HepG2 (cell line): ENCODE results near the gene FAM83F. TPM values are rescaled to one million over a fixed set of nuclear protein-coding genes. Genes with fewer than 3 reads are reported as not detected.

Experiments
- ATAC-seq: fragments of 200-7000 bp; cut with Tn5 transposase; 3 replicates; pipeline ENCODE4 v1.9.1; 2020; ENCODE audit warnings: mild to moderate bottlenecking, moderate library complexity
- BruUV-seq: library from RNA; stranded (reverse); fragments of 400-500 nt; replicated peaks from 2 replicates; lab custom pipeline; 2021; lab: Mats Ljungman, UMichigan
- CTCF ChIA-PET: fragments of 300-600 bp; formaldehyde crosslinking; extraction: SDS; loops from one replicate; lab custom pipeline; 2021; ENCODE audit warnings: low total read pairs, inconsistent platforms, low intra/inter-chr PET ratio; lab: Yijun Ruan, JAX
- POLR2A ChIA-PET: fragments of 350-600 bp; sonication (Branson Sonifier 250); formaldehyde crosslinking; loops from one replicate; lab custom pipeline; 2020; ENCODE audit warnings: antibody characterized with exemption, inconsistent platforms; lab: Yijun Ruan, JAX
- DNase-seq: peaks from one replicate; pipeline ENCODE4 v3.0.0-alpha.2; 2015; ENCODE audit warnings: low spot score
- FAIRE-seq: peaks from 3 replicates; lab custom pipeline; 2011; peaks lifted over from hg19 to GRCh38; lab: Jason Lieb, UNC
- H2AFZ ChIP-seq: one replicate; pipeline ENCODE4 v1.6.1; 2011; ENCODE audit warnings: low read length, inconsistent platforms
- H3K27ac ChIP-seq: fragments of 300-600 bp; 3 replicates; pipeline ENCODE4 v1.8.0; 2011; ENCODE audit warnings: mixed run types, mild to moderate bottlenecking, mixed read lengths, low read length, inconsistent platforms; ENCODE audit not compliant: insufficient read depth; ENCODE audit errors: extremely low read length
- H3K27me3 ChIP-seq, 2 experiments: fragments of 200-600 bp in 1 of 2; 2 replicates in 1 of 2; 3 replicates in 1 of 2; pipeline versions ENCODE4 v1.6.0 to v1.8.0; 2011; ENCODE audit warnings: low read length in 2 of 2, mild to moderate bottlenecking in 2 of 2, moderate library complexity in 2 of 2, inconsistent platforms in 1 of 2; ENCODE audit not compliant: insufficient read depth in 2 of 2, control insufficient read depth in 1 of 2
- H3K36me3 ChIP-seq, 2 experiments: fragments of 200-600 bp in 1 of 2; replicated peaks in 1 of 2; 2 replicates in 1 of 2; 3 replicates in 1 of 2; pipeline versions ENCODE4 v1.5.1 to v1.8.0; 2011; ENCODE audit warnings: low read length in 2 of 2, inconsistent platforms in 1 of 2; ENCODE audit not compliant: insufficient read depth in 2 of 2, control insufficient read depth in 1 of 2
- H3K4me1 ChIP-seq: 2 replicates; pipeline ENCODE4 v1.5.1; 2012; ENCODE audit warnings: low read length, inconsistent platforms; ENCODE audit not compliant: insufficient read depth
- H3K4me2 ChIP-seq: 2 replicates; pipeline ENCODE4 v1.6.0; 2011; ENCODE audit warnings: low read depth, low read length, inconsistent platforms
- H3K4me3 ChIP-seq, 3 experiments: fragments of 200-600 bp in 1 of 3; sonication (generic), shearing (Covaris generic) in 1 of 3; replicated peaks in 1 of 3; 2 replicates each; pipeline ENCODE4 v1.5.1; 2011 to 2016; ENCODE audit warnings: low read length in 3 of 3, inconsistent platforms in 2 of 3, low read depth in 2 of 3, mild to moderate bottlenecking in 2 of 3, control low read depth in 1 of 3, mixed read lengths in 1 of 3; ENCODE audit not compliant: insufficient read depth in 1 of 3
- H3K79me2 ChIP-seq: one replicate; pipeline ENCODE4 v1.6.1; 2011; ENCODE audit warnings: low read length, inconsistent platforms; ENCODE audit not compliant: insufficient read depth
- H3K9ac ChIP-seq: 2 replicates; pipeline ENCODE4 v1.6.0; 2011; ENCODE audit warnings: mild to moderate bottlenecking, low read depth, low read length, inconsistent platforms; ENCODE audit not compliant: insufficient read depth
- H3K9me3 ChIP-seq: 2 replicates; pipeline ENCODE4 v1.5.1; 2012; ENCODE audit warnings: mild to moderate bottlenecking, low read length
- H4K20me1 ChIP-seq: 2 replicates; pipeline ENCODE4 v1.6.0; 2011; ENCODE audit warnings: inconsistent platforms, mild to moderate bottlenecking, low read length, moderate library complexity; ENCODE audit not compliant: insufficient read depth
- AGO1 ChIP-seq: fragments of 200-400 bp; formaldehyde crosslinking; IDR thresholded peaks from 2 replicates; pipeline ENCODE4 v1.6.1; 2017; ENCODE audit warnings: mild to moderate bottlenecking, low read depth, low read length, moderate library complexity; ENCODE audit not compliant: poor library complexity, severe bottlenecking
- FOXK1 ChIP-seq: sonication (generic); formaldehyde crosslinking; IDR thresholded peaks from 2 replicates; pipeline ENCODE4 v1.4.0; 2020; ENCODE audit warnings: low read depth, missing genetic modification reagents, borderline replicate concordance
- RFX5 ChIP-seq: IDR thresholded peaks from 2 replicates; pipeline ENCODE4 v1.6.1; 2011; ENCODE audit warnings: low read depth, low read length, improper control_type of control experiment
- SATB2 ChIP-seq: sonication (generic); formaldehyde crosslinking; IDR thresholded peaks from 2 replicates; pipeline ENCODE4 v1.5.0; 2020; ENCODE audit warnings: missing genetic modification reagents
- ZMAT3 ChIP-seq: sonication (generic); formaldehyde crosslinking; conservative IDR thresholded peaks from 2 replicates; pipeline ENCODE4 v1.7.0; 2021; ENCODE audit warnings: missing genetic modification reagents
- ZNF550 ChIP-seq: sonication (generic); formaldehyde crosslinking; IDR thresholded peaks from 2 replicates; pipeline ENCODE4 v1.4.0; 2020; ENCODE audit warnings: mild to moderate bottlenecking, missing genetic modification reagents, borderline replicate concordance
- ZNF652 ChIP-seq: IDR thresholded peaks from 2 replicates; pipeline ENCODE4 v1.6.1; 2016; ENCODE audit warnings: low read depth, borderline replicate concordance
- ZNF788 ChIP-seq: sonication (generic); formaldehyde crosslinking; IDR thresholded peaks from 2 replicates; pipeline ENCODE4 v1.5.0; 2020; ENCODE audit warnings: mild to moderate bottlenecking, missing genetic modification reagents, borderline replicate concordance
- ZNF790 ChIP-seq: sonication (generic); formaldehyde crosslinking; IDR thresholded peaks from 2 replicates; pipeline ENCODE4 v1.8.0; 2022; ENCODE audit warnings: missing genetic modification reagents, mild to moderate bottlenecking, borderline replicate concordance
- WGBS: methylation state at CpG from one replicate; pipeline ENCODE4 v1.1.6; 2017; ENCODE audit warnings: low lambda C conversion rate; 5-methylcytosine and 5-hydroxymethylcytosine counted together
- in situ Hi-C: cut with HindIII; loops from 2 replicates; pipeline ENCODE4 v1.10.0; 2017; ENCODE audit warnings: low pct_unique_long_range_greater_than_20kb; ENCODE audit not compliant: extremely low pct_ligation_motif_present
- intact Hi-C: fragments of 100-400 bp; cut with micrococcal nuclease; formaldehyde crosslinking; loops from one replicate; pipeline ENCODE4 v1.10.0; 2022; ENCODE audit not compliant: unreplicated experiment
- polyA plus RNA-seq, 8 experiments: library from polyadenylated mRNA; depleted of rRNA in 3 of 8; stranded (reverse) in 7 of 8; unstranded in 1 of 8; fragments of >200 nt; fragmentation: Illumina TruSeq in 4 of 8; extraction: Trizol in 4 of 8; gene quantifications; 2 replicates each; pipeline versions ENCODE4 v1.2.1 to v1.2.3, GENCODE V29; 2011 to 2016; ENCODE audit warnings: low read depth in 4 of 8, missing spikeins in 1 of 8, mixed read lengths in 1 of 8; ENCODE audit not compliant: insufficient read depth in 1 of 8
- total RNA-seq, 5 experiments: library from RNA; depleted of rRNA; stranded (reverse); fragments of >200 nt; fragmentation: Illumina TruSeq; extraction: Trizol; gene quantifications; 2 replicates each; pipeline ENCODE4 v1.2.3, GENCODE V29; 2016; ENCODE audit warnings: low read depth in 1 of 5
- TF ChIP-seq, protein P1 (sequence below): sonication (generic); formaldehyde crosslinking; IDR thresholded peaks from 2 replicates; pipeline ENCODE4 v1.4.0; 2020; ENCODE audit warnings: missing genetic modification reagents
- TF ChIP-seq, protein P2 (sequence below): sonication (generic); formaldehyde crosslinking; IDR thresholded peaks from 2 replicates; pipeline ENCODE4 v1.9.0; 2022; ENCODE audit warnings: missing genetic modification reagents, mild to moderate bottlenecking, borderline replicate concordance
- TF ChIP-seq, protein P3 (sequence below): sonication (generic); formaldehyde crosslinking; IDR thresholded peaks from 2 replicates; pipeline ENCODE4 v1.5.1; 2020; ENCODE audit warnings: mild to moderate bottlenecking, missing genetic modification reagents, borderline replicate concordance
- TF ChIP-seq, protein P4 (sequence below): sonication (generic); formaldehyde crosslinking; IDR thresholded peaks from 2 replicates; pipeline ENCODE4 v1.5.1; 2020; ENCODE audit warnings: mild to moderate bottlenecking, missing genetic modification reagents, moderate library complexity

FAM83F gene
- total and polyA plus RNA-seq, 2 of the 13 experiments (the other 11 are each of a cell fraction or from before 2014, with no cell fraction given) = not detected

DNA sequence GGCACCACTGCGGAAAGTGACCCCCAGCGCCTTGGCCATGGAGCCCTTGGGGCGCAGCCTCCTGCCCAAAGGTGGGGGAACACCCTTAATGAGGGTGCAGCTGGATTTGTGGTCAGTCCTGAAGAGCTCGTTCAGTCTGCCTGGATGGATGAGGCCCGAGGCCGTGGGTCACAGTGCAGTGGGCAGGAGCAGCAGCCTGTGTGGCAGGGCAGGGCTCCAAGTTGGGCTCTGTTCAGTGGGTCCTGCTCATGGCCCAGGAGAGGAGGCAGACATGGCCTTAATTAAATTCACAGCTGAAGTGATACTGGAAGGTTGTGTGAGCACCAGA is 33.3 kb downstream of the FAM83F start:
- POLR2A ChIA-PET = interaction anchor here (2.3 kb wide), 1 partner anchor 16 kb away, joined by 9 read pairs; no protein-coding TSS in a partner anchor
- Histone ChIP-seq H4K20me1 (no peaks in the 10 kb centered on the region), H3K4me1 (peaks cover 24% of the 10 kb centered on the region), H3K27me3 (peaks cover 6 to 54% of the 10 kb centered on the region in 2 experiments; a peak in 4 of 5 replicates), H3K27ac (no peak overlapping the region), H3K4me2 (peak overlapping the region; percentile 50), H3K79me2 (no peaks in the 10 kb centered on the region), H3K9me3 (no peaks in the 10 kb centered on the region), H3K36me3 (no peaks in the 10 kb centered on the region), H2AFZ (no peak overlapping the region), H3K9ac (no peak overlapping the region), H3K4me3 (no peak overlapping the region)
- in situ Hi-C loops (loop anchor here (5.0 kb wide), 1 partner anchor 491 kb away; no protein-coding TSS in a partner anchor), intact Hi-C loops (no loop called here)
- ATAC-seq (no peak), FAIRE-seq (no peak), DNase-seq (no peak)
- CTCF ChIA-PET = no interaction called here
- no CpG with 5 or more reads among the region's 6 CpGs for WGBS
- no TSS peak for BruUV-seq
- TF ChIP-seq, protein P1, sequence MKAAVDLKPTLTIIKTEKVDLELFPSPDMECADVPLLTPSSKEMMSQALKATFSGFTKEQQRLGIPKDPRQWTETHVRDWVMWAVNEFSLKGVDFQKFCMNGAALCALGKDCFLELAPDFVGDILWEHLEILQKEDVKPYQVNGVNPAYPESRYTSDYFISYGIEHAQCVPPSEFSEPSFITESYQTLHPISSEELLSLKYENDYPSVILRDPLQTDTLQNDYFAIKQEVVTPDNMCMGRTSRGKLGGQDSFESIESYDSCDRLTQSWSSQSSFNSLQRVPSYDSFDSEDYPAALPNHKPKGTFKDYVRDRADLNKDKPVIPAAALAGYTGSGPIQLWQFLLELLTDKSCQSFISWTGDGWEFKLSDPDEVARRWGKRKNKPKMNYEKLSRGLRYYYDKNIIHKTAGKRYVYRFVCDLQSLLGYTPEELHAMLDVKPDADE (CRISPR knock-in tag) = no peak
- TF ChIP-seq ZNF790 (CRISPR knock-in tag) (no peak), FOXK1 (CRISPR knock-in tag) (no peak), ZMAT3 (CRISPR knock-in tag) (no peak), ZNF652 (CRISPR knock-in tag) (no peak), AGO1 (no peak), ZNF788 (CRISPR knock-in tag) (no peak), RFX5 (no peak), SATB2 (CRISPR knock-in tag) (no peak), ZNF550 (CRISPR knock-in tag) (no peak)
- TF ChIP-seq, protein P2, sequence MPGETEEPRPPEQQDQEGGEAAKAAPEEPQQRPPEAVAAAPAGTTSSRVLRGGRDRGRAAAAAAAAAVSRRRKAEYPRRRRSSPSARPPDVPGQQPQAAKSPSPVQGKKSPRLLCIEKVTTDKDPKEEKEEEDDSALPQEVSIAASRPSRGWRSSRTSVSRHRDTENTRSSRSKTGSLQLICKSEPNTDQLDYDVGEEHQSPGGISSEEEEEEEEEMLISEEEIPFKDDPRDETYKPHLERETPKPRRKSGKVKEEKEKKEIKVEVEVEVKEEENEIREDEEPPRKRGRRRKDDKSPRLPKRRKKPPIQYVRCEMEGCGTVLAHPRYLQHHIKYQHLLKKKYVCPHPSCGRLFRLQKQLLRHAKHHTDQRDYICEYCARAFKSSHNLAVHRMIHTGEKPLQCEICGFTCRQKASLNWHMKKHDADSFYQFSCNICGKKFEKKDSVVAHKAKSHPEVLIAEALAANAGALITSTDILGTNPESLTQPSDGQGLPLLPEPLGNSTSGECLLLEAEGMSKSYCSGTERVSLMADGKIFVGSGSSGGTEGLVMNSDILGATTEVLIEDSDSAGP = no peak
- TF ChIP-seq, protein P3, sequence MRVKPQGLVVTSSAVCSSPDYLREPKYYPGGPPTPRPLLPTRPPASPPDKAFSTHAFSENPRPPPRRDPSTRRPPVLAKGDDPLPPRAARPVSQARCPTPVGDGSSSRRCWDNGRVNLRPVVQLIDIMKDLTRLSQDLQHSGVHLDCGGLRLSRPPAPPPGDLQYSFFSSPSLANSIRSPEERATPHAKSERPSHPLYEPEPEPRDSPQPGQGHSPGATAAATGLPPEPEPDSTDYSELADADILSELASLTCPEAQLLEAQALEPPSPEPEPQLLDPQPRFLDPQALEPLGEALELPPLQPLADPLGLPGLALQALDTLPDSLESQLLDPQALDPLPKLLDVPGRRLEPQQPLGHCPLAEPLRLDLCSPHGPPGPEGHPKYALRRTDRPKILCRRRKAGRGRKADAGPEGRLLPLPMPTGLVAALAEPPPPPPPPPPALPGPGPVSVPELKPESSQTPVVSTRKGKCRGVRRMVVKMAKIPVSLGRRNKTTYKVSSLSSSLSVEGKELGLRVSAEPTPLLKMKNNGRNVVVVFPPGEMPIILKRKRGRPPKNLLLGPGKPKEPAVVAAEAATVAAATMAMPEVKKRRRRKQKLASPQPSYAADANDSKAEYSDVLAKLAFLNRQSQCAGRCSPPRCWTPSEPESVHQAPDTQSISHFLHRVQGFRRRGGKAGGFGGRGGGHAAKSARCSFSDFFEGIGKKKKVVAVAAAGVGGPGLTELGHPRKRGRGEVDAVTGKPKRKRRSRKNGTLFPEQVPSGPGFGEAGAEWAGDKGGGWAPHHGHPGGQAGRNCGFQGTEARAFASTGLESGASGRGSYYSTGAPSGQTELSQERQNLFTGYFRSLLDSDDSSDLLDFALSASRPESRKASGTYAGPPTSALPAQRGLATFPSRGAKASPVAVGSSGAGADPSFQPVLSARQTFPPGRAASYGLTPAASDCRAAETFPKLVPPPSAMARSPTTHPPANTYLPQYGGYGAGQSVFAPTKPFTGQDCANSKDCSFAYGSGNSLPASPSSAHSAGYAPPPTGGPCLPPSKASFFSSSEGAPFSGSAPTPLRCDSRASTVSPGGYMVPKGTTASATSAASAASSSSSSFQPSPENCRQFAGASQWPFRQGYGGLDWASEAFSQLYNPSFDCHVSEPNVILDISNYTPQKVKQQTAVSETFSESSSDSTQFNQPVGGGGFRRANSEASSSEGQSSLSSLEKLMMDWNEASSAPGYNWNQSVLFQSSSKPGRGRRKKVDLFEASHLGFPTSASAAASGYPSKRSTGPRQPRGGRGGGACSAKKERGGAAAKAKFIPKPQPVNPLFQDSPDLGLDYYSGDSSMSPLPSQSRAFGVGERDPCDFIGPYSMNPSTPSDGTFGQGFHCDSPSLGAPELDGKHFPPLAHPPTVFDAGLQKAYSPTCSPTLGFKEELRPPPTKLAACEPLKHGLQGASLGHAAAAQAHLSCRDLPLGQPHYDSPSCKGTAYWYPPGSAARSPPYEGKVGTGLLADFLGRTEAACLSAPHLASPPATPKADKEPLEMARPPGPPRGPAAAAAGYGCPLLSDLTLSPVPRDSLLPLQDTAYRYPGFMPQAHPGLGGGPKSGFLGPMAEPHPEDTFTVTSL = no peak
- TF ChIP-seq, protein P4, sequence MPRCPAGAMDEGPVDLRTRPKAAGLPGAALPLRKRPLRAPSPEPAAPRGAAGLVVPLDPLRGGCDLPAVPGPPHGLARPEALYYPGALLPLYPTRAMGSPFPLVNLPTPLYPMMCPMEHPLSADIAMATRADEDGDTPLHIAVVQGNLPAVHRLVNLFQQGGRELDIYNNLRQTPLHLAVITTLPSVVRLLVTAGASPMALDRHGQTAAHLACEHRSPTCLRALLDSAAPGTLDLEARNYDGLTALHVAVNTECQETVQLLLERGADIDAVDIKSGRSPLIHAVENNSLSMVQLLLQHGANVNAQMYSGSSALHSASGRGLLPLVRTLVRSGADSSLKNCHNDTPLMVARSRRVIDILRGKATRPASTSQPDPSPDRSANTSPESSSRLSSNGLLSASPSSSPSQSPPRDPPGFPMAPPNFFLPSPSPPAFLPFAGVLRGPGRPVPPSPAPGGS = no peak
